ENCODE data around the gene C2CD5.
A peak's percentile ranks its signal among the peaks of the same experiment; 100 is the strongest.

Gene C2CD5

DNA sequence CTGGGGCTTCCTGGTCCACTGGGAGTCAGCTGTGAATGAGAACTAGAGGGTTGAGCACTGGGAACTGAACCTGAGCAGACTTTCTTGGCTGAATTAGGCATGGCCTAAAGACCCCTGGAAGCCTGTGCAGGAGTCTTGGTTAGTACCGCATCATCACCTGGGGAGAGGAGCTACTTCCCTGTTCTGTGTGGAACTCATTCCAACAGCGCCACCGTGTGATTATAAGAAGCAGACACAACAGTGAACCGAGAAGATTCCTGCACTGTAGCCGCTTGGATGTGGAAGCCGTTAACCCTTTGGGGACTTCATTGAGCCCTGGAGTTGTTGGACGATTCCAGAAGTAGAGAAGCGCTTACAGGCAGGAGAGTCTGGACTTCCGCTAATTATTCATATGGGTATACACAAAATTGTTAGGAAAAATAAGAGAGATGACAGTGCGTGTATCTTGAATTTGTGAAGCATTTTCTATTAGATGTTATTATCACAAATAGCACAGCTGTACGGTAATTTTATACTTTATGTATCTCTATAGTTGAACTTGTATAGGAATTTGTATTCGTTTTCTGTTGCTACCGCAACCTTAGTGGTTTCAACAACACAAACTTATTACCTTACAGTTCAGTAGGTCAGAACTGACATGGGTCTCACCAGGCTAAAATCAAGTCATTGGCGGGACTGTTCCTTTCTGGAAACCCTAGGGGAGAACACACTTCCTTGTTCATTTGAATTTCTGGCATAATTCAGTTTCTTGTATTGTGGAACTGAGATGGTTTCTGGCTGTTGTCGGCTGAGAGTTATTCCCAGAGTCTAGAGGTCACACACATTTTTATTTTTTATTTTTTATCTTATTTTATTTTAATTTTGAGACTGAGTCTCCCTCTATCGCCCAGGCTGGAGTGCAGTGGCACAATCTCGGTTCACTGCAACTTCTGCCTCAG, 100.7 kb downstream of the C2CD5 start:
- DNase-seq (ENCODE audit: low read depth, low spot score): peak; percentile 64

GRCh38 chr12:22437031-22437806, 107.1 kb downstream of the C2CD5 start:
- DNase-seq (ENCODE audit: low read depth, low spot score): no peak
- no peak overlapping the region; the same call in 1 of the 2 replicates for H3K4me3 ChIP-seq (ENCODE audit: low read length)

More for the DNA sequence above, 100.7 kb downstream of the C2CD5 start:
- H3K4me3 ChIP-seq (ENCODE audit: low read length): no peak overlapping the region

DNA sequence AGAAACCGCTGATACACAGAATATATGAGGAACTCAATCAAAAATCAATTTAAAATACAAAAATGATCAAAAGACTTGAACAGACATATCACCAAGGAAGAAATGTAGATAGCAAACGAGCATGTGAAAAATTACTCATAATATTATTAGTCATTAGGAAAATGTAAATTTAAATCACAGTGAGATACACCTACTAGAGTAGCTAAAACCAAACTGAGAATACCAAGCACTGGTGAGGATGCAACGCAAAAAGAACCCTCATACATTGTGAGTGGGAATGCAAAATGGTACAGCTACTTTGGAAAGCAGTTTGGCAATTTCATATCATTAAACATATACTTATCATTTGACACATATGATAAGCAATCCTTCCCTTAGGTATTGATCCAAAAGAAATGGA, 108.8 kb downstream of the C2CD5 start:
- no peak for DNase-seq (ENCODE audit: low read depth, low spot score)
- H3K4me3 ChIP-seq (ENCODE audit: low read length): no peak overlapping the region

DNA sequence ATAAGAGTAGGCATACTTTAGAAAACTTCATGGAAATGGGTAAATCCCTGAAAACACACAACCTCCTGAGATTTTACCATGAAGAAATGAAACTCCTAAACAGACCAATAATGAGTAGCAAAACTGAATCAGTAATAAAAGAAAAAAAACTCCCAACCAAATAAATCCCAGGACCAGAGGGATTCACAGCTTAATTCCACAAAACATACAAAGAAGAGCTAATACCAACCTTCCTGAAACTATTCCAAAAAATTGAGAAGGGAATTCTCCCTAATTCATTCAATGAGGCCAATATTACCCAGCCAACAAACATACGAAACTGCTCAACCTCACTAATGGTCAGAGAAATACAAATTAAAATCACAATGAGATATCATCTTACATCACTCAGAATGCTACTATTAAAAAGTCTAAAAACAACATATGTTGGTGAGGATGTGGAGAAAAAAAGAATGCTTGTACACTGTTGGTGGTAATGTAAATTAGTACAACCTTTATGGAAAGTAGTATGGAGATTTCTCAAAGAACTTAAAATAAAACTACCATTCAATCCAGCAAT, 112.6 kb downstream of the C2CD5 start:
- DNase-seq (ENCODE audit: low read depth, low spot score): no peak
- no peak overlapping the region for H3K4me3 ChIP-seq (ENCODE audit: low read length)

DNA sequence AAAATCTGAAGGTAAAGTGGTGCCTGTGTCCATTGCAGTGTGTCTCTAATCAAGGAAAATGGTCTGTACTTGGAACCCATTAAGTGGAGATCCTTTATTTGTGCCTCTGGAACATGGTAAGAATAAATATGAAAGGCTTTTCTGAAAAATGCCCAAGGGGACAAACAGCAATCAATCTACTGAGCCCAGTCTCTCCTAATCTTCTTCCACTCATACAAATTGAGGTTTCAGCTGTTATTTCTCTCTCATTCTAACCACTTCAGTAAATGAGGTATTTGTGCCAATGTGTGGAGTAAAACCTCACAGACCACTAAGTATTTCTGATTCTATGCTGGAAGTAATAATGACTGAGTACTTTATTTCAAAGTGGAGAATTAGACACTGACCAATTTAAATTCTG, 127.5 kb downstream of the C2CD5 start:
- H3K4me3 ChIP-seq (ENCODE audit: low read length): no peak overlapping the region
- DNase-seq (ENCODE audit: low read depth, low spot score): no peak

DNA sequence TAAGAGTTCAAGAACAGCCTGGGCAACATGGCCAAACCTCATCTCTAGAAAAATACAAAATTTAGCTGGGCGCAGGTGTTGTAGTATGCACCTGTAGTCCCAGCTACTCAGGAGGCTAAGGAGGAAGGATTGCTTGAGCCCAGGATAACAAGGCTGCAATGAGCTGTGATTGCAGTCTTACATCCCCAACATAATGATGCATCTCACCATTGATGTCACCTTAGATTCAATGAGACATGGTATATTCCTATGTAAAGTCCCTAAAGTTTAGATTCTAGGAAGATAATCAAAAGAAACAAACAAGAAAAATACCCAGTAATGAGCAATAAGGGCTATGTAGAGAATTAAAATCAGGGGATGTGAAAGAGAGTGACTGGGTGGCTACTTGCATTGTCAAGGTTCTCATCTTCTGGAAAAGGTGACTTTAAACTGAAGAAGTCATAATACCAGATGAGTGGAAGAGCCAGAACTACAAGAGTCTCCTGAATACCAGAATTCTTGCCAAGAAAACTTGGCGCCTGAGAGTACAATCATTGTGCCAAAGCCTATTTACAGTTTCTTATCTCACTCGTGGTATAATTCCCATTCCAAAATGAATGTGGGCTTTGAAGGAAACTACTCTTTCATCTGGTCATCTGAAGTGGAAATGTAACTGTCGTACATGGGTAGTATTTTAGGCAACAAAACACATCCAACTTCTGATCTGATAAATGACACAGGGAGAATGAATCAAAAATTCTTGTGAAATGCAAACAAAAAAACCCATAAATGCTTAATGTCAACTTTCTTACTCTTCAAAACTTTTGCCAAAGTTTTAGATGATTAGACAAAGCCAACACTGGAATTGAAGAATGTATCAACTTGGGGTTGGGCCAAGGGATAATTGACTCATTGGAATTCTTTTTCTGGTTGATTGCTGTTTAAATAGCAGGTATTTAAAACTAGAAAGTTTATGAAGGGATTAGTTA, 128.7 kb downstream of the C2CD5 start:
- no peak overlapping the region for H3K4me3 ChIP-seq (ENCODE audit: low read length)
- no peak for DNase-seq (ENCODE audit: low read depth, low spot score)

DNA sequence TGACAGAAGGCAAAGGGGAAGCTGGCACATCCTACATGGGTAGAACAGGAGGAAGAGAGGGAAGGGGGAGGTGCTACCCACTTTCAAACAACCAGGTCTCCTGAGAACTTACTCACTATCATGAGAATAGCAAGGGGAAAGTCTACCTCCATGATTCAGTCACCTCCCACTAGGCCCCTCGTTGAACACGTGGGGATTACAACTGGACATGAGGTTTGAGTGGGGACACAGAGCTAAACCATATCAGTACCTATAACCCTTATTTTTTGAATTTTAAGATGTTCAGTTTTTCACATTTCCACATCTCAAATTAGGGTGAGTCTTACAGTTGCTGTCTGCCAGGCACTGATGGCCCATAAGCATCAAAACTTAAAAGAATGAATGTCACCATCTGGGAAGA, 129.6 kb downstream of the C2CD5 start:
- DNase-seq (ENCODE audit: low read depth, low spot score): no peak
- no peak overlapping the region for H3K4me3 ChIP-seq (ENCODE audit: low read length)

DNA sequence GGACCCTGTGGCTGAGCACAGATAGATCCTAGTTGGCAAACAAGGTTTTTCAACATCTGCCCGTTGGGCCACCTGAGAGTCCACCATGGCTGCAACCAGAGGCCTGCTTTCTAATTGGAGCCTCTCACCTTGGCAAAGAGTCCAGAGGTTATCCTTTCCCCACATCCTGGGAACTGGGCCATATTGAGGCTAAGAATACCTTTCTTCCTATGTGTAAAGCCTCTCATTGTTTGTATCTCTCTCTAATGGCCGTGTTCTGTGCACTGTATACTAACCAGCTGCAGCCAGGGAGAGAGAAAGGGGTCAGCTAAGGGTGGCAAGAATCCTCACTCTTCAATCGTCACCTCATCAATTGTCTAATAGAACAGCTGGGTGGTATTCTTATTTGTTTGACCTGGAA, 130.8 kb downstream of the C2CD5 start:
- no peak for DNase-seq (ENCODE audit: low read depth, low spot score)
- no peak overlapping the region for H3K4me3 ChIP-seq (ENCODE audit: low read length)

- no peak overlapping the region for H3K4me3 ChIP-seq (ENCODE audit: low read length)
- DNase-seq (ENCODE audit: low read depth, low spot score): no peak
These were observed 131.8 kb downstream of the C2CD5 start for GRCh38 chr12:22412581-22412980.

- DNase-seq (ENCODE audit: low read depth, low spot score): no peak
- no peak overlapping the region for H3K4me3 ChIP-seq (ENCODE audit: low read length)
These were observed 133.9 kb downstream of the C2CD5 start for GRCh38 chr12:22410486-22410885.

- no peak overlapping the region for H3K4me3 ChIP-seq (ENCODE audit: low read length)
- DNase-seq (ENCODE audit: low read depth, low spot score): no peak
These were observed 134.8 kb downstream of the C2CD5 start for GRCh38 chr12:22409377-22410164.

GRCh38 chr12:22408610-22409376, 135.5 kb downstream of the C2CD5 start:
- DNase-seq (ENCODE audit: low read depth, low spot score): no peak
- no peak overlapping the region for H3K4me3 ChIP-seq (ENCODE audit: low read length)

- DNase-seq (ENCODE audit: low read depth, low spot score): no peak
- H3K4me3 ChIP-seq (ENCODE audit: low read length): no peak overlapping the region
These were observed 136.9 kb downstream of the C2CD5 start for GRCh38 chr12:22407397-22407796.

DNA sequence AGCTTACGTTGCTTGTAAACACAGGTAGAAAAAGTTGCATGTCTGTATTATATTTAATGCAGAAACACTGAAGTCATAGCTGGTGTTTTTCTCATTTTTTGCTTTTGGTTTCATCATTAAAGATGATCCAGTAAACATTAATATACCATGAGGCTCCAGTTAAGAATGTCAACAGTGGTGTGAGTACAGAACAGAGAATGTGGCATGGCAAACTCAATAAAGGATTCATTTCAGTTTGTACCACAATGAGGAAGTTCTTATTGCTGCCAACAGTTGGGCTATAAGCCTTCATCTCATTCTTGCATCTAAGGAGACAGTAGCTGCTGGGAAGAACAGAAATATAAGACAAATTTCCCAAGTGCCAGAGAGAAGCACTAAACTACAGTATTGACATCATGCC, 137.7 kb downstream of the C2CD5 start:
- no peak overlapping the region for H3K4me3 ChIP-seq (ENCODE audit: low read length)
- DNase-seq (ENCODE audit: low read depth, low spot score): no peak

DNA sequence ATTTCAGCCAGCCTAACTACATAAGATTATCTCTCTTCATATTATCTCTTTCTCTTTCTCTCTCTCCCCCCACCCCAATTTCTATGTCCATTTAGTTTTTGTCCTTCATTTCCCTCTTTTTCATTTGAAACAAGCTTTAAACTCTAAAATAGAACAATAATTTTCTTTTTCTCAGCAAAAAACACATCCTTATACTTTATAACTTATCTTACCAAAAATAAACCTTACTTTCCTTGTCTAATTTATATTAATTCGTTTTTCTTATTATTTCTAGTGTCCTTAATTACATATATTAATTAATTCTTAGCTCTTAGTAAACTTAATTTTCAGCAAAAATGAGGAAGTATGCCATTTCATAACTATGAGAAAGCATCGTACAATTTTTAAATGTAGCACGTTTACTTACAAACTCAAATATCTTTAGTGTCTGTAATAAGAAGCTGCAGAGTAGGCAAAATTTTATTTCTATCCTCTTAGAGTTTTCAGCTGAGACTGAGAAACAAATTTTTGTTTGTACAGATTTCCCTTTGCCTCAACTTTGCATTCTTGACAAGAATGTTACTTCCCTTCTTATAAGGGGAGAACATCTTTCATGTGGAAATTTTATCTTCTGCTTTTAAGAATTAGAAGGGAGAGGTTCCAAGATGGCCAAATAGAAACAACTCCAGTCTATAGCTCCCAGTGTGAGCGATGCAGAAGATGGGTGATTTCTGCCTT, 144.7 kb downstream of the C2CD5 start:
- no peak overlapping the region for H3K4me3 ChIP-seq (ENCODE audit: low read length)
- DNase-seq (ENCODE audit: low read depth, low spot score): no peak

Data from Jurkat, Clone E6-1 (cell line).